GM23338 (cell line): Measurements from ENCODE around the gene ADAD2. TPM values are rescaled to one million over a fixed set of nuclear protein-coding genes. Genes with fewer than 3 reads are reported as not detected.

ENCODE experiments used
- ATAC-seq: fragments of 200-7000 bp; cut with Tn5 transposase; 3 replicates; pipeline ENCODE4 v1.9.1; 2020
- DNase-seq: peaks from one replicate; pipeline ENCODE4 v3.0.0-alpha.2; 2015; ENCODE audit warnings: low spot score
- H2AFZ ChIP-seq: fragments of 200-600 bp; sonication (generic); 2 replicates; pipeline ENCODE4 v1.8.0; 2016; ENCODE audit warnings: antibody characterized with exemption, mild to moderate bottlenecking, moderate library complexity
- H3F3A ChIP-seq: fragments of 200-600 bp; sonication (generic); replicated peaks from 2 replicates; pipeline ENCODE4 v1.8.0; 2017; ENCODE audit warnings: antibody characterized with exemption, mixed run types, low read depth
- H3K27ac ChIP-seq: fragments of 200-600 bp; sonication (generic); 2 replicates; pipeline ENCODE4 v1.6.1; 2016; ENCODE audit warnings: low read depth
- H3K27me3 ChIP-seq: fragments of 200-600 bp; sonication (generic); 2 replicates; pipeline ENCODE4 v1.8.0; 2016; ENCODE audit warnings: mild to moderate bottlenecking, mixed run types, moderate library complexity; ENCODE audit not compliant: insufficient read depth
- H3K36me3 ChIP-seq: fragments of 200-600 bp; sonication (generic); 2 replicates; pipeline ENCODE4 v1.8.0; 2016; ENCODE audit warnings: mild to moderate bottlenecking; ENCODE audit not compliant: insufficient read depth
- H3K4me1 ChIP-seq: fragments of 200-600 bp; sonication (generic); 2 replicates; pipeline ENCODE4 v1.8.0; 2016; ENCODE audit warnings: mild to moderate bottlenecking, moderate library complexity; ENCODE audit not compliant: insufficient read depth
- H3K4me2 ChIP-seq: fragments of 200-600 bp; sonication (generic); 2 replicates; pipeline ENCODE4 v1.7.1; 2017; ENCODE audit warnings: mixed run types
- H3K4me3 ChIP-seq: fragments of 200-600 bp; sonication (generic); 2 replicates; pipeline ENCODE4 v1.6.1; 2016; ENCODE audit warnings: mixed run types
- H3K79me2 ChIP-seq: fragments of 200-600 bp; sonication (generic); replicated peaks from 2 replicates; pipeline ENCODE4 v1.8.0; 2017; ENCODE audit warnings: mild to moderate bottlenecking; ENCODE audit not compliant: insufficient read depth
- H3K9me2 ChIP-seq: fragments of 200-600 bp; sonication (generic); 2 replicates; pipeline ENCODE4 v1.8.0; 2017; ENCODE audit not compliant: insufficient read depth
- H4K20me1 ChIP-seq: fragments of 200-600 bp; sonication (generic); replicated peaks from 2 replicates; pipeline ENCODE4 v1.8.0; 2017; ENCODE audit warnings: mild to moderate bottlenecking; ENCODE audit not compliant: insufficient read depth
- H3K27ac Mint-ChIP-seq: 2 replicates; pipeline ENCODE4 v1.8.0; 2020; ENCODE audit warnings: inconsistent platforms, mild to moderate bottlenecking, moderate library complexity, mixed read lengths
- H3K27me3 Mint-ChIP-seq: 3 replicates; pipeline ENCODE4 v1.8.0; 2022; ENCODE audit warnings: low read depth, mild to moderate bottlenecking, moderate library complexity, mixed read lengths, inconsistent platforms; ENCODE audit not compliant: insufficient read depth, poor library complexity
- H3K36me3 Mint-ChIP-seq: 3 replicates; pipeline ENCODE4 v1.8.0; 2021; ENCODE audit warnings: low read depth, mild to moderate bottlenecking, inconsistent platforms, moderate library complexity, mixed read lengths
- H3K4me1 Mint-ChIP-seq: 3 replicates; pipeline ENCODE4 v1.8.0; 2020; ENCODE audit warnings: mild to moderate bottlenecking, inconsistent platforms, mixed read lengths
- H3K4me3 Mint-ChIP-seq: 3 replicates; pipeline ENCODE4 v1.8.0; 2021; ENCODE audit warnings: moderate library complexity, mild to moderate bottlenecking, inconsistent platforms, mixed read lengths
- H3K9me3 Mint-ChIP-seq: 3 replicates; pipeline ENCODE4 v1.8.0; 2020; ENCODE audit warnings: moderate library complexity, mild to moderate bottlenecking, inconsistent platforms, mixed read lengths
- CTCF ChIP-seq, 2 experiments: fragments of 200-600 bp in 1 of 2; sonication (generic) in 1 of 2; conservative IDR thresholded peaks; 2 replicates each; pipeline versions ENCODE4 v1.5.1 to v1.6.1; 2016 to 2017; ENCODE audit warnings: antibody characterized with exemption in 2 of 2, low read depth in 2 of 2, mild to moderate bottlenecking in 2 of 2, moderate library complexity in 1 of 2
- EZH2phosphoT487 ChIP-seq: fragments of 200-600 bp; sonication (generic); IDR thresholded peaks from one replicate; pipeline ENCODE4 v1.8.1; 2018; ENCODE audit warnings: antibody characterized with exemption; ENCODE audit not compliant: unreplicated experiment
- polyA plus RNA-seq: library from polyadenylated mRNA; unstranded; fragments of >200 nt; fragmentation: Nextera tagmentation; extraction: Ambion mirVana; gene quantifications from 2 replicates; pipeline ENCODE4 v1.2.1, GENCODE V29; 2016
- total RNA-seq: library from RNA; depleted of rRNA; stranded (reverse); fragments of >200 nt; shearing (Covaris generic); gene quantifications from 2 replicates; pipeline ENCODE4 v1.2.3, GENCODE V29; 2014
- TF ChIP-seq, protein P1 (sequence below): fragments of 250-450 bp; sonication (Bioruptor Pico); IDR thresholded peaks from 2 replicates; pipeline ENCODE4 v1.5.0; 2020; ENCODE audit warnings: mild to moderate bottlenecking, moderate library complexity

ADAD2 gene
- total and polyA plus RNA-seq, 2 experiments from 2014 or later: 1.6 to 4.5 TPM

- TF ChIP-seq, protein P1, sequence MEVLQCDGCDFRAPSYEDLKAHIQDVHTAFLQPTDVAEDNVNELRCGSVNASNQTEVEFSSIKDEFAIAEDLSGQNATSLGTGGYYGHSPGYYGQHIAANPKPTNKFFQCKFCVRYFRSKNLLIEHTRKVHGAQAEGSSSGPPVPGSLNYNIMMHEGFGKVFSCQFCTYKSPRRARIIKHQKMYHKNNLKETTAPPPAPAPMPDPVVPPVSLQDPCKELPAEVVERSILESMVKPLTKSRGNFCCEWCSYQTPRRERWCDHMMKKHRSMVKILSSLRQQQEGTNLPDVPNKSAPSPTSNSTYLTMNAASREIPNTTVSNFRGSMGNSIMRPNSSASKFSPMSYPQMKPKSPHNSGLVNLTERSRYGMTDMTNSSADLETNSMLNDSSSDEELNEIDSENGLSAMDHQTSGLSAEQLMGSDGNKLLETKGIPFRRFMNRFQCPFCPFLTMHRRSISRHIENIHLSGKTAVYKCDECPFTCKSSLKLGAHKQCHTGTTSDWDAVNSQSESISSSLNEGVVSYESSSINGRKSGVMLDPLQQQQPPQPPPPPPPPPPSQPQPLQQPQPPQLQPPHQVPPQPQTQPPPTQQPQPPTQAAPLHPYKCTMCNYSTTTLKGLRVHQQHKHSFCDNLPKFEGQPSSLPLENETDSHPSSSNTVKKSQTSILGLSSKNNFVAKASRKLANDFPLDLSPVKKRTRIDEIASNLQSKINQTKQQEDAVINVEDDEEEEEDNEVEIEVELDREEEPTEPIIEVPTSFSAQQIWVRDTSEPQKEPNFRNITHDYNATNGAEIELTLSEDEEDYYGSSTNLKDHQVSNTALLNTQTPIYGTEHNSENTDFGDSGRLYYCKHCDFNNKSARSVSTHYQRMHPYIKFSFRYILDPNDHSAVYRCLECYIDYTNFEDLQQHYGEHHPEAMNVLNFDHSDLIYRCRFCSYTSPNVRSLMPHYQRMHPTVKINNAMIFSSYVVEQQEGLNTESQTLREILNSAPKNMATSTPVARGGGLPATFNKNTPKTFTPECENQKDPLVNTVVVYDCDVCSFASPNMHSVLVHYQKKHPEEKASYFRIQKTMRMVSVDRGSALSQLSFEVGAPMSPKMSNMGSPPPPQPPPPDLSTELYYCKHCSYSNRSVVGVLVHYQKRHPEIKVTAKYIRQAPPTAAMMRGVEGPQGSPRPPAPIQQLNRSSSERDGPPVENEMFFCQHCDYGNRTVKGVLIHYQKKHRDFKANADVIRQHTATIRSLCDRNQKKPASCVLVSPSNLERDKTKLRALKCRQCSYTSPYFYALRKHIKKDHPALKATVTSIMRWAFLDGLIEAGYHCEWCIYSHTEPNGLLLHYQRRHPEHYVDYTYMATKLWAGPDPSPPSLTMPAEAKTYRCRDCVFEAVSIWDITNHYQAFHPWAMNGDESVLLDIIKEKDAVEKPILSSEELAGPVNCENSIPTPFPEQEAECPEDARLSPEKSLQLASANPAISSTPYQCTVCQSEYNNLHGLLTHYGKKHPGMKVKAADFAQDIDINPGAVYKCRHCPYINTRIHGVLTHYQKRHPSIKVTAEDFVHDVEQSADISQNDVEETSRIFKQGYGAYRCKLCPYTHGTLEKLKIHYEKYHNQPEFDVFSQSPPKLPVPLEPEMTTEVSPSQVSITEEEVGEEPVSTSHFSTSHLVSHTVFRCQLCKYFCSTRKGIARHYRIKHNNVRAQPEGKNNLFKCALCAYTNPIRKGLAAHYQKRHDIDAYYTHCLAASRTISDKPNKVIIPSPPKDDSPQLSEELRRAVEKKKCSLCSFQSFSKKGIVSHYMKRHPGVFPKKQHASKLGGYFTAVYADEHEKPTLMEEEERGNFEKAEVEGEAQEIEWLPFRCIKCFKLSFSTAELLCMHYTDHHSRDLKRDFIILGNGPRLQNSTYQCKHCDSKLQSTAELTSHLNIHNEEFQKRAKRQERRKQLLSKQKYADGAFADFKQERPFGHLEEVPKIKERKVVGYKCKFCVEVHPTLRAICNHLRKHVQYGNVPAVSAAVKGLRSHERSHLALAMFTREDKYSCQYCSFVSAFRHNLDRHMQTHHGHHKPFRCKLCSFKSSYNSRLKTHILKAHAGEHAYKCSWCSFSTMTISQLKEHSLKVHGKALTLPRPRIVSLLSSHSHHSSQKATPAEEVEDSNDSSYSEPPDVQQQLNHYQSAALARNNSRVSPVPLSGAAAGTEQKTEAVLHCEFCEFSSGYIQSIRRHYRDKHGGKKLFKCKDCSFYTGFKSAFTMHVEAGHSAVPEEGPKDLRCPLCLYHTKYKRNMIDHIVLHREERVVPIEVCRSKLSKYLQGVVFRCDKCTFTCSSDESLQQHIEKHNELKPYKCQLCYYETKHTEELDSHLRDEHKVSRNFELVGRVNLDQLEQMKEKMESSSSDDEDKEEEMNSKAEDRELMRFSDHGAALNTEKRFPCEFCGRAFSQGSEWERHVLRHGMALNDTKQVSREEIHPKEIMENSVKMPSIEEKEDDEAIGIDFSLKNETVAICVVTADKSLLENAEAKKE (CRISPR knock-in tag): no peak
Measured at GRCh38 chr16:84169765-84170310, 21.1 kb upstream of the ADAD2 start (continued).

- Mint-ChIP-seq H3K4me1 (no peaks in the 10 kb centered on the region), H3K27me3 (peaks cover 12% of the 10 kb centered on the region), H3K27ac (no peak overlapping the region), H3K9me3 (no peaks in the 10 kb centered on the region), H3K36me3 (peaks cover 13% of the 10 kb centered on the region; the same call in 2 of the 3 replicates), H3K4me3 (no peak overlapping the region)
- Histone ChIP-seq H3K79me2 (no peaks in the 10 kb centered on the region), H3K4me1 (no peaks in the 10 kb centered on the region), H3F3A (no peaks in the 10 kb centered on the region), H2AFZ (no peak overlapping the region), H4K20me1 (no peaks in the 10 kb centered on the region), H3K27me3 (no peaks in the 10 kb centered on the region), H3K4me2 (no peak overlapping the region), H3K36me3 (no peaks in the 10 kb centered on the region), H3K27ac (no peak overlapping the region), H3K9me2 (no peaks in the 10 kb centered on the region), H3K4me3 (no peak overlapping the region)
- no peak for DNase-seq
- no peak for ATAC-seq
- TF ChIP-seq EZH2phosphoT487 (no peak), CTCF (conservative IDR thresholded peaks at IDR 0.05; ENCODE audit: low read depth in 2 of 2) (no peak)
- TF ChIP-seq, protein P1 (CRISPR knock-in tag): no peak
Measured at GRCh38 chr16:84174396-84174795, 16.6 kb upstream of the ADAD2 start.
